PFSK-1 (cell line): ENCODE measurements around the gene CHMP3.

Experiments
- FOXP2 ChIP-seq: optimal IDR thresholded peaks from 2 replicates; pipeline ENCODE3; 2011; ENCODE audit warnings: borderline replicate concordance, control low read depth, inconsistent platforms; ENCODE audit not compliant: insufficient read depth; ENCODE audit errors: extremely low read length, extremely low read depth
- POLR2AphosphoS5 ChIP-seq: IDR thresholded peaks from 2 replicates; pipeline ENCODE4 v1.6.1; 2012; ENCODE audit warnings: low read depth, mild to moderate bottlenecking, control low read depth, low read length, moderate library complexity
- SIN3A ChIP-seq: IDR thresholded peaks from 2 replicates; pipeline ENCODE4 v1.6.1; 2012; ENCODE audit warnings: mild to moderate bottlenecking, low read length, moderate library complexity, borderline replicate concordance; ENCODE audit not compliant: insufficient read depth
- TAF1 ChIP-seq: IDR thresholded peaks from 2 replicates; pipeline ENCODE4 v1.6.1; 2012; ENCODE audit warnings: low read length, control low read depth, borderline replicate concordance; ENCODE audit not compliant: insufficient read depth
- TF ChIP-seq, protein P1 (sequence below), 2 experiments: IDR thresholded peaks; 2 replicates each; pipeline versions ENCODE4 v1.6.1 to v1.8.0; 2011 to 2012; ENCODE audit warnings: low read depth in 2 of 2, low read length in 2 of 2, control low read depth in 1 of 2, inconsistent platforms in 1 of 2, mild to moderate bottlenecking in 1 of 2, moderate library complexity in 1 of 2; ENCODE audit not compliant: insufficient read depth in 1 of 2

Gene CHMP3

GRCh38 chr2:86476918-86477317, 86.3 kb downstream of the CHMP3 start:
- TF ChIP-seq POLR2AphosphoS5, result no peak
- no peak for TF ChIP-seq TAF1

GRCh38 chr2:86476092-86476491, 87.2 kb downstream of the CHMP3 start:
- TF ChIP-seq SIN3A (no peak), TAF1 (no peak)

- TF ChIP-seq SIN3A (no peak), FOXP2 (no peak), TAF1 (no peak), POLR2AphosphoS5 (no peak)
- TF ChIP-seq, protein P1, sequence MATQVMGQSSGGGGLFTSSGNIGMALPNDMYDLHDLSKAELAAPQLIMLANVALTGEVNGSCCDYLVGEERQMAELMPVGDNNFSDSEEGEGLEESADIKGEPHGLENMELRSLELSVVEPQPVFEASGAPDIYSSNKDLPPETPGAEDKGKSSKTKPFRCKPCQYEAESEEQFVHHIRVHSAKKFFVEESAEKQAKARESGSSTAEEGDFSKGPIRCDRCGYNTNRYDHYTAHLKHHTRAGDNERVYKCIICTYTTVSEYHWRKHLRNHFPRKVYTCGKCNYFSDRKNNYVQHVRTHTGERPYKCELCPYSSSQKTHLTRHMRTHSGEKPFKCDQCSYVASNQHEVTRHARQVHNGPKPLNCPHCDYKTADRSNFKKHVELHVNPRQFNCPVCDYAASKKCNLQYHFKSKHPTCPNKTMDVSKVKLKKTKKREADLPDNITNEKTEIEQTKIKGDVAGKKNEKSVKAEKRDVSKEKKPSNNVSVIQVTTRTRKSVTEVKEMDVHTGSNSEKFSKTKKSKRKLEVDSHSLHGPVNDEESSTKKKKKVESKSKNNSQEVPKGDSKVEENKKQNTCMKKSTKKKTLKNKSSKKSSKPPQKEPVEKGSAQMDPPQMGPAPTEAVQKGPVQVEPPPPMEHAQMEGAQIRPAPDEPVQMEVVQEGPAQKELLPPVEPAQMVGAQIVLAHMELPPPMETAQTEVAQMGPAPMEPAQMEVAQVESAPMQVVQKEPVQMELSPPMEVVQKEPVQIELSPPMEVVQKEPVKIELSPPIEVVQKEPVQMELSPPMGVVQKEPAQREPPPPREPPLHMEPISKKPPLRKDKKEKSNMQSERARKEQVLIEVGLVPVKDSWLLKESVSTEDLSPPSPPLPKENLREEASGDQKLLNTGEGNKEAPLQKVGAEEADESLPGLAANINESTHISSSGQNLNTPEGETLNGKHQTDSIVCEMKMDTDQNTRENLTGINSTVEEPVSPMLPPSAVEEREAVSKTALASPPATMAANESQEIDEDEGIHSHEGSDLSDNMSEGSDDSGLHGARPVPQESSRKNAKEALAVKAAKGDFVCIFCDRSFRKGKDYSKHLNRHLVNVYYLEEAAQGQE (IDR thresholded peaks at IDR 0.05; ENCODE audit: insufficient read depth in 1 of 2, low read depth in 2 of 2, low read length in 2 of 2), result no peak
Measured at GRCh38 chr2:86471637-86472036, 91.6 kb downstream of the CHMP3 start.

DNA sequence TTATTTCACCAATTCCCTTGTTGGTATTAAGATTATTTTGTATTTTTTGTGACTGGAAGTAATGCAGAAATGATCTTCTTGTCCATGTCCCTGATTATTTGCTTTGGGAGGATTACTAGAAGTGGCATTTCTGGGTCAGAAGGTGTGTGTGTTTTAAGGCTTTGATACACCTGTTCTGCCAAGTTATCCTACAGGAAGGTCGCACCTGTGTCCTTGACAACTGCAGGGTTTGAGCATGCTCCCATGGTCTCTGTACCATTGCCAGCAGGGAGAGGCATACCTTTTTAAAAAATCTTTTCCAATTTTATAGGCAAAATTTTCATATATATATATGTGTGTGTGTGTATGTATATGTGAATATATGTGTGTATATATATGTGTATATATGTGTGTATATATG, 92.4 kb downstream of the CHMP3 start:
- TF ChIP-seq TAF1 (no peak), POLR2AphosphoS5 (no peak), FOXP2 (no peak), SIN3A (no peak)
- TF ChIP-seq, protein P1 (IDR thresholded peaks at IDR 0.05; ENCODE audit: insufficient read depth in 1 of 2, low read depth in 2 of 2, low read length in 2 of 2), result no peak

- TF ChIP-seq, protein P1 (IDR thresholded peaks at IDR 0.05; ENCODE audit: insufficient read depth in 1 of 2, low read depth in 2 of 2, low read length in 2 of 2), result no peak
- TF ChIP-seq POLR2AphosphoS5, result no peak
- no peak for TF ChIP-seq FOXP2
- no peak for TF ChIP-seq TAF1
- TF ChIP-seq SIN3A, result no peak
Measured at GRCh38 chr2:86468162-86469033, 94.8 kb downstream of the CHMP3 start.

DNA sequence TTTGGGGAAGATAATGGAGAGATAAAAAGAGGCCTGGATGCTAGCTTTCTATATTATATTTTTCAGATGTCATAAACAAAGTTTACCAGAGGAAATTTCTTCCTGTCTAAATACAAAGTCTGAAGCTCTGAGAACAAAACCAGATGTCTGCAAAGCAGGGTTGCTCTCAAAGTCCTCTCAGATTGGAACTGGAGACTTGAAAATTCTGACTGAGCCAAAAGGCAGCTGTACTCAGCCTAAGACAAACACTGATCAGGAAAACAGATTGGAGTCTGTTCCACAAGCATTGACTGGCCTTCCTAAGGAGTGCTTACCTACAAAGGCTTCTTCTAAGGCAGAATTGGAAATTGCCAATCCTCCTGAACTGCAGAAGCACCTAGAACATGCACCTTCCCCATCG, 96.9 kb downstream of the CHMP3 start:
- TF ChIP-seq POLR2AphosphoS5 (no peak), FOXP2 (no peak), SIN3A (no peak), TAF1 (no peak)
- TF ChIP-seq, protein P1 (IDR thresholded peaks at IDR 0.05; ENCODE audit: insufficient read depth in 1 of 2, low read depth in 2 of 2, low read length in 2 of 2), result no peak
